ENCODE results near the gene TMEM121. TPM values are rescaled to one million over a fixed set of nuclear protein-coding genes. Genes with fewer than 3 reads are reported as not detected.

Gene TMEM121
- total and polyA plus RNA-seq, 10 of the 15 experiments (the other 5 are each of a cell fraction or from before 2014, with no cell fraction given): 0.04 to 4.9 (median 1.2) TPM; not detected in 2

GRCh38 chr14:105533811-105534498 lies 7.6 kb downstream of the TMEM121 start:
- DNase-seq (ENCODE audit: low read depth, low spot score) (no peak), ATAC-seq (no peak), FAIRE-seq (no peak)
- Histone ChIP-seq H3K4me2 (ENCODE audit: control insufficient read depth, insufficient read depth) (no peak overlapping the region), H3K4me3 (no peak overlapping the region), H3K27me3 (replicated peaks in 1 of 2; ENCODE audit: control insufficient read depth in 2 of 2, insufficient read depth in 2 of 2, low read length in 1 of 2) (peaks cover 0 to 2% of the 10 kb centered on the region in 2 experiments; a peak in 3 of 4 replicates), H3K4me1 (ENCODE audit: control insufficient read depth, insufficient read depth, low read length) (peaks cover under 1% of the 10 kb centered on the region), H3K9ac (ENCODE audit: control insufficient read depth, insufficient read depth, low read length) (no peak overlapping the region), H4K20me1 (ENCODE audit: control insufficient read depth, insufficient read depth) (no peaks in the 10 kb centered on the region), H3K27ac (ENCODE audit: control insufficient read depth, insufficient read depth) (no peak overlapping the region), H3K36me3 (ENCODE audit: control insufficient read depth in 2 of 2, insufficient read depth in 2 of 2, low read length in 1 of 2) (no peaks in the 10 kb centered on the region), H3K79me2 (ENCODE audit: control insufficient read depth, insufficient read depth, low read length) (no peaks in the 10 kb centered on the region), H3K9me3 (replicated peaks; ENCODE audit: control insufficient read depth, insufficient read depth, low read length) (no peaks in the 10 kb centered on the region), H2AFZ (ENCODE audit: control insufficient read depth, low read depth, low read length) (no peak overlapping the region)
- intact Hi-C loops (cut with micrococcal nuclease; ENCODE audit: unreplicated experiment): loop anchor here (2.0 to 10.0 kb wide), 3 partner anchors 163 to 881 kb away; no protein-coding TSS in a partner anchor
- ChIA-PET RAD21 (ENCODE audit: unreplicated experiment) (interaction anchor here (0.9 kb wide), 1 partner anchor 163 kb away, joined by 4 read pairs; no protein-coding TSS in a partner anchor), SMC1A (ENCODE audit: uncharacterized antibody, unreplicated experiment) (no interaction called here), CTCF (interaction anchor here (1.0 to 3.0 kb wide), 6 partner anchors 10 to 884 kb away, joined by 3 to 17 read pairs (median 6); no protein-coding TSS in a partner anchor), POLR2A (no interaction called here)
- TF ChIP-seq CBX5 (IDR thresholded peaks at IDR 0.05; ENCODE audit: low read depth) (no peak), YBX1 (IDR thresholded peaks at IDR 0.05) (no peak)
- in situ Hi-C loops (cut with MboI): loop anchor here (10.0 kb wide), 2 partner anchors 471 to 631 kb away; no protein-coding TSS in a partner anchor
- 65% methylated on average over 21 of the region's 21 CpGs for WGBS (ENCODE audit: insufficient coverage, insufficient replicate concordance, low lambda C conversion rate, missing lambda C conversion rate)
- BruUV-seq (replicated peaks): no TSS peak

- CTCF ChIA-PET: no interaction called here
- WGBS (ENCODE audit: insufficient coverage, insufficient replicate concordance, low lambda C conversion rate, missing lambda C conversion rate): 53% methylated on average over 9 of the region's 13 CpGs
- Histone ChIP-seq H3K4me3 (no peak overlapping the region), H3K9me3 (replicated peaks; ENCODE audit: control insufficient read depth, insufficient read depth, low read length) (no peaks in the 10 kb centered on the region), H2AFZ (ENCODE audit: control insufficient read depth, low read depth, low read length) (no peak overlapping the region), H3K27ac (ENCODE audit: control insufficient read depth, insufficient read depth) (no peak overlapping the region), H3K27me3 (replicated peaks in 1 of 2; ENCODE audit: control insufficient read depth in 2 of 2, insufficient read depth in 2 of 2, low read length in 1 of 2) (peaks cover 0 to 1% of the 10 kb centered on the region in 2 experiments; a peak in 2 of 4 replicates), H3K36me3 (ENCODE audit: control insufficient read depth in 2 of 2, insufficient read depth in 2 of 2, low read length in 1 of 2) (no peaks in the 10 kb centered on the region), H4K20me1 (ENCODE audit: control insufficient read depth, insufficient read depth) (no peaks in the 10 kb centered on the region), H3K9ac (ENCODE audit: control insufficient read depth, insufficient read depth, low read length) (no peak overlapping the region), H3K4me2 (ENCODE audit: control insufficient read depth, insufficient read depth) (no peak overlapping the region), H3K79me2 (ENCODE audit: control insufficient read depth, insufficient read depth, low read length) (no peaks in the 10 kb centered on the region), H3K4me1 (ENCODE audit: control insufficient read depth, insufficient read depth, low read length) (no peaks in the 10 kb centered on the region)
- TF ChIP-seq ATF3 (IDR thresholded peaks at IDR 0.05; ENCODE audit: borderline replicate concordance, extremely low read depth, low read depth, low read length) (no peak), NFYB (IDR thresholded peaks at IDR 0.05; ENCODE audit: insufficient read depth, low read depth, low read length) (no peak), TARDBP (IDR thresholded peaks at IDR 0.05; ENCODE audit: borderline replicate concordance) (no peak), ZSCAN29 (IDR thresholded peaks at IDR 0.05) (no peak), NFIC (IDR thresholded peaks at IDR 0.05; ENCODE audit: low read depth, low read length) (no peak), SMARCA5 (IDR thresholded peaks at IDR 0.05) (no peak), TCF12 (IDR thresholded peaks at IDR 0.05; ENCODE audit: low read depth, low read length) (no peak), SMAD5 (IDR thresholded peaks at IDR 0.05; ENCODE audit: low read depth) (no peak), ZNF622 (IDR thresholded peaks at IDR 0.05) (no peak), RCOR1 (conservative IDR thresholded peaks at IDR 0.05; ENCODE audit: low read depth, low read length) (no peak), CBX3 (IDR thresholded peaks at IDR 0.05; ENCODE audit: borderline replicate concordance, low read depth) (no peak), USF2 (IDR thresholded peaks at IDR 0.05; ENCODE audit: borderline replicate concordance, low read depth, low read length) (no peak), RAD51 (IDR thresholded peaks at IDR 0.05) (no peak)
- TF ChIP-seq, protein P1, sequence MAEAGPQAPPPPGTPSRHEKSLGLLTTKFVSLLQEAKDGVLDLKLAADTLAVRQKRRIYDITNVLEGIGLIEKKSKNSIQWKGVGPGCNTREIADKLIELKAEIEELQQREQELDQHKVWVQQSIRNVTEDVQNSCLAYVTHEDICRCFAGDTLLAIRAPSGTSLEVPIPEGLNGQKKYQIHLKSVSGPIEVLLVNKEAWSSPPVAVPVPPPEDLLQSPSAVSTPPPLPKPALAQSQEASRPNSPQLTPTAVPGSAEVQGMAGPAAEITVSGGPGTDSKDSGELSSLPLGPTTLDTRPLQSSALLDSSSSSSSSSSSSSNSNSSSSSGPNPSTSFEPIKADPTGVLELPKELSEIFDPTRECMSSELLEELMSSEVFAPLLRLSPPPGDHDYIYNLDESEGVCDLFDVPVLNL (IDR thresholded peaks at IDR 0.05; ENCODE audit: low read depth, low read length): no peak
- BruUV-seq (replicated peaks): no TSS peak
- intact Hi-C loops (cut with micrococcal nuclease; ENCODE audit: unreplicated experiment) (loop anchor here (10.0 kb wide), 2 partner anchors 640 to 880 kb away; no protein-coding TSS in a partner anchor), in situ Hi-C loops (cut with MboI) (loop anchor here (10.0 kb wide), 2 partner anchors 470 to 630 kb away; no protein-coding TSS in a partner anchor)
- POLR2A ChIA-PET: no interaction called here
- RAD21 ChIA-PET (ENCODE audit: unreplicated experiment): interaction anchor here (0.9 kb wide), 1 partner anchor 164 kb away, joined by 4 read pairs; no protein-coding TSS in a partner anchor
- ATAC-seq (no peak), DNase-seq (ENCODE audit: low read depth, low spot score) (no peak), FAIRE-seq (no peak)
- SMC1A ChIA-PET (ENCODE audit: uncharacterized antibody, unreplicated experiment): no interaction called here
Observed at GRCh38 chr14:105534586-105534985, 8.2 kb downstream of the TMEM121 start.

Measured in GM12878 (cell line).